A673 (cell line): ENCODE data around the gene IMMP2L.

Source experiments
- EZH2 ChIP-seq: fragments of 200-600 bp; sonication (generic); IDR thresholded peaks from 2 replicates; pipeline ENCODE4 v1.6.1; 2017; ENCODE audit warnings: borderline replicate concordance, low read depth, mild to moderate bottlenecking, mixed read lengths, antibody characterized with exemption, low read length; ENCODE audit not compliant: poor library complexity, severe bottlenecking
- TF ChIP-seq, protein P1 (sequence below): fragments of 300-800, 200-600 bp; sonication (generic); conservative IDR thresholded peaks from 2 replicates; pipeline ENCODE4 v1.5.1; 2017; ENCODE audit warnings: low read depth, mild to moderate bottlenecking, antibody characterized with exemption, low read length, moderate library complexity, mixed read lengths

DNA sequence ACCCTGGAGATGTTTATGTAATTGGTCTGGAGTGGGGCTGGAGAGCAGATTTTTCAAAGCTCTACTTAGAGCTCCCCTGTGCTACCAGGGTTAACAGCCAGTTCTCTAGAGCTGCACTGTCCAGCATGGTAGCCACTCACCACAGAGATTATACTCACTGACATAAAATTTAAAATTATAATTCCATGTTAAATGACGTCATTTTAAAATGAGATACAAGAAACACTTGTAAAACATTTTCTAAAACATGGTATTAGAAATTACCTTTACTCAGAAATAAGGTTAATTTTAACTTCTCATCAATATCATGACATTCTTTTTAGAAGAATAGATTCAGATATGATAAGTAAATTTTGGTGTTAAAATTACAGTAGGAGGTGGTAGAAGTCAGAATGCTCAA lies 777.5 kb downstream of the IMMP2L start:
- TF ChIP-seq, protein P1, sequence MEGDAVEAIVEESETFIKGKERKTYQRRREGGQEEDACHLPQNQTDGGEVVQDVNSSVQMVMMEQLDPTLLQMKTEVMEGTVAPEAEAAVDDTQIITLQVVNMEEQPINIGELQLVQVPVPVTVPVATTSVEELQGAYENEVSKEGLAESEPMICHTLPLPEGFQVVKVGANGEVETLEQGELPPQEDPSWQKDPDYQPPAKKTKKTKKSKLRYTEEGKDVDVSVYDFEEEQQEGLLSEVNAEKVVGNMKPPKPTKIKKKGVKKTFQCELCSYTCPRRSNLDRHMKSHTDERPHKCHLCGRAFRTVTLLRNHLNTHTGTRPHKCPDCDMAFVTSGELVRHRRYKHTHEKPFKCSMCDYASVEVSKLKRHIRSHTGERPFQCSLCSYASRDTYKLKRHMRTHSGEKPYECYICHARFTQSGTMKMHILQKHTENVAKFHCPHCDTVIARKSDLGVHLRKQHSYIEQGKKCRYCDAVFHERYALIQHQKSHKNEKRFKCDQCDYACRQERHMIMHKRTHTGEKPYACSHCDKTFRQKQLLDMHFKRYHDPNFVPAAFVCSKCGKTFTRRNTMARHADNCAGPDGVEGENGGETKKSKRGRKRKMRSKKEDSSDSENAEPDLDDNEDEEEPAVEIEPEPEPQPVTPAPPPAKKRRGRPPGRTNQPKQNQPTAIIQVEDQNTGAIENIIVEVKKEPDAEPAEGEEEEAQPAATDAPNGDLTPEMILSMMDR = no peak
- no peak for TF ChIP-seq EZH2
